Retinal pigment epithelial cell (primary cell): ENCODE results near the gene LRP8.

Experiments
- DNase-seq: peaks from one replicate; pipeline ENCODE4 v3.0.0-alpha.2; 2010; ENCODE audit warnings: low read depth
- H3K4me3 ChIP-seq: 2 replicates; pipeline ENCODE4 v1.5.1; 2011; ENCODE audit warnings: mild to moderate bottlenecking, low read length, control low read depth, moderate library complexity
- CTCF ChIP-seq: conservative IDR thresholded peaks from 2 replicates; pipeline ENCODE4 v1.5.1; 2011; ENCODE audit warnings: low read depth, low read length, control low read depth, inconsistent platforms

The LRP8 gene

GRCh38 chr1:53367503-53368313 lies 39.8 kb upstream of the LRP8 start:
- no peak for DNase-seq
- no peak overlapping the region for H3K4me3 ChIP-seq
- TF ChIP-seq CTCF: no peak

GRCh38 chr1:53366901-53367502 lies 39.1 kb upstream of the LRP8 start:
- H3K4me3 ChIP-seq: no peak overlapping the region
- no peak for TF ChIP-seq CTCF
- DNase-seq: no peak

GRCh38 chr1:53365437-53366063 lies 37.7 kb upstream of the LRP8 start:
- TF ChIP-seq CTCF: no peak
- DNase-seq: no peak
- no peak overlapping the region for H3K4me3 ChIP-seq

- no peak overlapping the region for H3K4me3 ChIP-seq
- no peak for DNase-seq
- no peak for TF ChIP-seq CTCF
Observed at GRCh38 chr1:53362851-53363642, 35.2 kb upstream of the LRP8 start.

- no peak overlapping the region for H3K4me3 ChIP-seq
- no peak for TF ChIP-seq CTCF
- no peak for DNase-seq
Observed at GRCh38 chr1:53362270-53362669, 34.4 kb upstream of the LRP8 start.

GRCh38 chr1:53361541-53361961 lies 33.7 kb upstream of the LRP8 start:
- TF ChIP-seq CTCF: no peak
- DNase-seq: no peak
- no peak overlapping the region for H3K4me3 ChIP-seq
